HG02678 (cell line): ENCODE measurements around the gene AUTS2.

ENCODE experiments used
- ATAC-seq: cut with Tn5 transposase; IDR thresholded peaks from one replicate; pipeline ENCODE4 v1.9.1; 2021; ENCODE audit warnings: mild to moderate bottlenecking, moderate library complexity; ENCODE audit not compliant: unreplicated experiment

Gene AUTS2

GRCh38 chr7:69622014-69622835 is 23.9 kb downstream of the AUTS2 start:
- no peak for ATAC-seq

- ATAC-seq: no peak
Measured at GRCh38 chr7:69622960-69623359, 24.7 kb downstream of the AUTS2 start.

GRCh38 chr7:69624435-69625230 is 26.4 kb downstream of the AUTS2 start:
- ATAC-seq: no peak

GRCh38 chr7:69625238-69625637 is 27.0 kb downstream of the AUTS2 start:
- no peak for ATAC-seq

- ATAC-seq: no peak
Measured at GRCh38 chr7:69625798-69626197, 27.5 kb downstream of the AUTS2 start.

- no peak for ATAC-seq
Measured at GRCh38 chr7:69630292-69630691, 32.0 kb downstream of the AUTS2 start.

- ATAC-seq: no peak
Measured at GRCh38 chr7:69631131-69631530, 32.9 kb downstream of the AUTS2 start.

GRCh38 chr7:69632280-69632679 is 34.0 kb downstream of the AUTS2 start:
- no peak for ATAC-seq

GRCh38 chr7:69633122-69633831 is 35.0 kb downstream of the AUTS2 start:
- ATAC-seq: no peak

- ATAC-seq: no peak
Measured at GRCh38 chr7:69635555-69636185, 37.4 kb downstream of the AUTS2 start.

GRCh38 chr7:69638674-69639073 is 40.4 kb downstream of the AUTS2 start:
- ATAC-seq: no peak

GRCh38 chr7:69640216-69640615 is 41.9 kb downstream of the AUTS2 start:
- ATAC-seq: no peak

GRCh38 chr7:69640925-69641594 is 42.8 kb downstream of the AUTS2 start:
- ATAC-seq: no peak

- ATAC-seq: no peak
Measured at GRCh38 chr7:69643265-69643664, 45.0 kb downstream of the AUTS2 start.

- ATAC-seq: no peak
Measured at GRCh38 chr7:69643708-69644445, 45.6 kb downstream of the AUTS2 start.

- ATAC-seq: no peak
Measured at GRCh38 chr7:69645683-69646082, 47.4 kb downstream of the AUTS2 start.

GRCh38 chr7:69651101-69651590 is 52.9 kb downstream of the AUTS2 start:
- ATAC-seq: peak; percentile 86

- no peak for ATAC-seq
Measured at GRCh38 chr7:69652947-69653701, 54.8 kb downstream of the AUTS2 start.

GRCh38 chr7:69653806-69654205 is 55.5 kb downstream of the AUTS2 start:
- no peak for ATAC-seq
